K562 treated with DMSO at 1 percent for 48 hours (cell line): ENCODE results near the gene ARPP21. TPM values are rescaled to one million over a fixed set of nuclear protein-coding genes. Genes with fewer than 3 reads are reported as not detected.

Experiments
- total RNA-seq: library from RNA; unstranded; fragments of 300-600 nt; gene quantifications from 2 replicates; pipeline ENCODE4 v1.2.3, GENCODE V29; 2022; ENCODE audit warnings: low replicate concordance; ENCODE audit errors: extremely low read depth

ARPP21 gene
- not detected in 2 replicates for total RNA-seq

DNA sequence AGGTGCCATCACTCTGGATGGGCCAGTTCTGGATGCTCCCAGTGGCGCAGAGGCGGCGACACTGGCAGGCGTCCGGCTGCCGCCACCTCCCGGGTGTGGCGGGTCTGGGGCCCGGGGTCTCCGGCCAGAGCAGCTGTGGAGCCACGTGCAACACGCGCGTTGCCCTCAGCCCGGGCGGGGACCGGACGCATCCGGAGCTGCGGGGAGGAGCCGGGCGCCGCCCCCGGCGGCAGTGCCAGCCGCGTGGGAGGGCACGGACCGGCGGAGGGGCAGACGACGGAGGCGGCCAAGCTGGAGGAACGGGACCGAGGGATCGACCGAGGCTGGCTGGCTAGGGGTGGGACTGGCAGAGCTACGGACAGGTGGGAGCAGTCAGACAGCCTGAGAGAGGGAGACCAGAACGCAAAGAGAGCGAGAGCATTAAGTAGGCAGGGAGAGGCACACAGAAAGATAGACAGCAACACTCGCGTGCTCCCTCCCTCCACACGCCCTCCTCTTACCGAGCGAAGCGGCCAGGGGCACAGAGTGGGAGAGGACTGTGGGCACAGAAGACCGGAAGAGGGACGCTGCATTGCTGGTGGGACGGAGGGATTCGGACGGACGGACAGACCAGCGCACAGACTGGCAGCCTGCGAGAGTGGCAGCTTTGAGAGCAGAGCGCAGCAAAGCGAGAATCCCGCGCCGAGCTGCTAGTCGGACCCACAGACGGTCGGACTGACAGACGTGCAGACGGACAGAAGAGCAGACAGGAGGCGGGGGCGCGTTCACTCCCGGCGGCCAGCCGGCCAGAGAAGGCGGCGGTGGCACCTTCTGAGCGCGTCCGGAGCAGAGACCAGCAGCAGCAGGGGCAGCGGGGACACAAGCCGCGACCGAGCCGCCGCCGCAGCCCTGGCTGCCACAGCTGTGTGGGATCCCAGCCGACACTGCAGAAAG, at the start of gene ARPP21:
ARPP21 (plus strand) TSS at position 272 of the 933 bp plus-strand sequence. CDS start 42,227 bp downstream, outside the sequence.

